Measurements from ENCODE around the gene ANKRD11.

Gene ANKRD11

DNA sequence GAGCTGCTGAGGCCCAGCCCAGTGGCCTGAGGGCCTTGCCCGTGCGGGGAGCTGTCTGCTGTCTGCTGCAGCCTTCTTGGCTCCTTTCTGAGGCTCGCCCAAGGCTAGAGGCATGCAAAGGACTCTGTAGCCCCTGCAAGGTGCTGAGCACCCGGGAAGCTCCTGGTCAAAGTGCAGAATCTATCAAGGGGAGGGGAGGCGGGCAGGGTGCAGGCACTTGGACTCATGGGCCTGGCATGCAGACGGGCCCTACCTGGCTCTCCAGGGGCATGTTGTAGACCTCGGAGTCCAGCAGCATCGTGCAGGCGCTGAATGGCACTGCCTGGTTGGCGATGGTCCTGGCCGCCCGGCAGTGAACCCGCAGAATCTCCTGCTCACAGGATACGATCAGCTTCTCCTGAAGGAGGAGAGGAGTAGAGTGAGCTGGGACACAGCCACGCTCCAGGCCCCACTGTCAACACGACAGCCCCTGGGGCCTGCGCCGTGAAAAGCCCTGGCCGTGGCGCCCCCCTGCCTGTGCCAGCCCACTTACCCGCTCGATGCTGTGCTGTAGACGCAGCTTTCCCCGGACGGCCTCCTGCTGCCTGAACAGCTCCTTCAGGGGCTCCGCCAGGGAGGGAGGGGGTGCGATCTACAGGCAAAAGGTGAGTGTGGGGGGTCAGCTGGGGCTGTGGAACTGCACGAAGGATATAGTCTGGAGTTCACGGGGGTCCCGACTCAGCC lies 215.6 kb downstream of the ANKRD11 start:
- no peaks in the 10 kb centered on the region for H3F3A ChIP-seq (ENCODE audit: insufficient read depth, low read length)
- no peaks in the 10 kb centered on the region for H4K20me1 ChIP-seq (ENCODE audit: insufficient read depth, low read length)
- H3K9ac ChIP-seq (ENCODE audit: low read length): no peak overlapping the region
- H3K79me2 ChIP-seq (ENCODE audit: low read length): 0 out of 2 replicates have a peak, but pooled peaks cover 2% of the 10 kb centered on the region
- no peaks in the 10 kb centered on the region for H3K9me3 ChIP-seq (replicated peaks; ENCODE audit: insufficient read depth, low read length)
- no peaks in the 10 kb centered on the region; the same call in 1 of the 2 replicates for H3K36me3 ChIP-seq (replicated peaks; ENCODE audit: insufficient read depth, low read length)
- DNase-seq: no peak
- no peaks in the 10 kb centered on the region for H3K27me3 ChIP-seq (replicated peaks; ENCODE audit: insufficient read depth, low read length)
- no peak overlapping the region for H3K4me3 ChIP-seq (ENCODE audit: low read length)
- no peak for TF ChIP-seq EZH2 (optimal IDR thresholded peaks at IDR 0.05; ENCODE audit: low read depth, low read length)
- H3K27ac ChIP-seq (ENCODE audit: low read length): no peak overlapping the region
- H3K4me1 ChIP-seq (ENCODE audit: low read length): no peaks in the 10 kb centered on the region
- H3K4me2 ChIP-seq (ENCODE audit: low read depth, low read length): no peak overlapping the region
- no peaks in the 10 kb centered on the region for H3K9me2 ChIP-seq (replicated peaks; ENCODE audit: insufficient read depth, low read length)
- H2AFZ ChIP-seq (ENCODE audit: low read length): no peak overlapping the region

DNA sequence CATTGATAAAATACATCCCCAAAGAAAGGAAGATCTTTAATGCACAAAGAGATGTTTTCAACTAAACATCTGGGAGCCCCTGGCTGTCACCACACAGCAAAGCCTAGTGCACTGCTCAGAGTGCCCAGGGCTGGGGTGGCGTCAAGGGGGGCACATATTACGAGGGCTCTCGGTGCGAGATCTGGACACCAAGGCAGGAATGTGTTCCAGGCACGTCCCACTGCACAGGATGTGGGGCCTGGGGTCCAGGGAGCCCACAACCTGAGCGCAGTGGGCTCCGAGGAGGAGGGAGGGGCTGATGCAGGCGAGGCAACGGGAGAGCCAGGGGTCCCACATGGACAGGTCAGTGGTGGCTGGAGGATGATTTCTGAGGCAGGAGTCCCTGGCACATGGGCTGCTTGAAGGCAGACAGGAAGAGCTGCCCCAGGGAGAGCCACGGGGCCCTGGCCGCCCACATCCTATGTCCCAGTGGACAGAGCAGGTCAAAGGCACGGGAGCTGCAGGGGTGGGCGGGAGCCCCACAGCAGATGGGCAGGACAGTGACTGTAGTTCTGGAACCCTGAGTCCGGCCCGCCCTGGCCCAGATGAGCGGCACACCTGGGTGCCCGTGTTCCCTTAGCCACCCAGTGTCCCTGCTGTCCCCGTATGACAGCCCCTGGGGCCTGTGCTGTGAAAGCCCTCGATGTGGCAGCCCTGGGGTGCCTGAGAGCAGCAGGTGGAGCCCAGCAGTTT lies 216.5 kb downstream of the ANKRD11 start:
- Histone ChIP-seq H3K4me1 (ENCODE audit: low read length) (no peaks in the 10 kb centered on the region), H3K9me3 (replicated peaks; ENCODE audit: insufficient read depth, low read length) (no peaks in the 10 kb centered on the region), H3K79me2 (ENCODE audit: low read length) (0 out of 2 replicates have a peak, but pooled peaks cover 2% of the 10 kb centered on the region), H2AFZ (ENCODE audit: low read length) (no peak overlapping the region), H3F3A (ENCODE audit: insufficient read depth, low read length) (no peaks in the 10 kb centered on the region), H4K20me1 (ENCODE audit: insufficient read depth, low read length) (no peaks in the 10 kb centered on the region), H3K4me2 (ENCODE audit: low read depth, low read length) (no peak overlapping the region), H3K4me3 (ENCODE audit: low read length) (no peak overlapping the region), H3K36me3 (replicated peaks; ENCODE audit: insufficient read depth, low read length) (no peaks in the 10 kb centered on the region; the same call in 1 of the 2 replicates), H3K9ac (ENCODE audit: low read length) (no peak overlapping the region), H3K27ac (ENCODE audit: low read length) (no peak overlapping the region), H3K9me2 (replicated peaks; ENCODE audit: insufficient read depth, low read length) (no peaks in the 10 kb centered on the region), H3K27me3 (replicated peaks; ENCODE audit: insufficient read depth, low read length) (no peaks in the 10 kb centered on the region)
- DNase-seq: no peak
- TF ChIP-seq EZH2phosphoT487 (IDR thresholded peaks at IDR 0.05; ENCODE audit: low read length) (no peak), EZH2 (optimal IDR thresholded peaks at IDR 0.05; ENCODE audit: low read depth, low read length) (no peak)
- TF ChIP-seq, protein P1, sequence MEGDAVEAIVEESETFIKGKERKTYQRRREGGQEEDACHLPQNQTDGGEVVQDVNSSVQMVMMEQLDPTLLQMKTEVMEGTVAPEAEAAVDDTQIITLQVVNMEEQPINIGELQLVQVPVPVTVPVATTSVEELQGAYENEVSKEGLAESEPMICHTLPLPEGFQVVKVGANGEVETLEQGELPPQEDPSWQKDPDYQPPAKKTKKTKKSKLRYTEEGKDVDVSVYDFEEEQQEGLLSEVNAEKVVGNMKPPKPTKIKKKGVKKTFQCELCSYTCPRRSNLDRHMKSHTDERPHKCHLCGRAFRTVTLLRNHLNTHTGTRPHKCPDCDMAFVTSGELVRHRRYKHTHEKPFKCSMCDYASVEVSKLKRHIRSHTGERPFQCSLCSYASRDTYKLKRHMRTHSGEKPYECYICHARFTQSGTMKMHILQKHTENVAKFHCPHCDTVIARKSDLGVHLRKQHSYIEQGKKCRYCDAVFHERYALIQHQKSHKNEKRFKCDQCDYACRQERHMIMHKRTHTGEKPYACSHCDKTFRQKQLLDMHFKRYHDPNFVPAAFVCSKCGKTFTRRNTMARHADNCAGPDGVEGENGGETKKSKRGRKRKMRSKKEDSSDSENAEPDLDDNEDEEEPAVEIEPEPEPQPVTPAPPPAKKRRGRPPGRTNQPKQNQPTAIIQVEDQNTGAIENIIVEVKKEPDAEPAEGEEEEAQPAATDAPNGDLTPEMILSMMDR (IDR thresholded peaks at IDR 0.05; ENCODE audit: low read length): no peak

DNA sequence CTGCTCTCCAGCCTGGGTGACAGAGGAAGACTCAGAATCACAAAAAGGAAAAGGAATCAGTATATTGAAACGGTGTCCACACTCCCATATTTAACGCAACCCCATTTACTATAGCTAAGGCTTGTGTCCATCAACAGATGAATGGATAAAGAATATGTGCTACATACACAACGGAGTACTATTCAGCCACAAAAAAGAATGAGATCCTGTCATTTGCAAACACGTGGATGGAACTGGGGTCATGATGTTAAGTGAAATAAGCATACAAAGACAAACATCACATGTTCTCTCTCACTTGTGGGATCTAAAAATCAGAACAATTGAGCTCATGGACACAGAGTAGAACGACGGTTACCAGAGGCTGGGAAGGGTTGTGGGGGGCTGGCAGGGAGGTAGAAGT lies 217.7 kb downstream of the ANKRD11 start:
- no peaks in the 10 kb centered on the region for H3F3A ChIP-seq (ENCODE audit: insufficient read depth, low read length)
- H3K79me2 ChIP-seq (ENCODE audit: low read length): 0 out of 2 replicates have a peak, but pooled peaks cover 2% of the 10 kb centered on the region
- H3K4me2 ChIP-seq (ENCODE audit: low read depth, low read length): no peak overlapping the region
- no peaks in the 10 kb centered on the region for H3K9me2 ChIP-seq (replicated peaks; ENCODE audit: insufficient read depth, low read length)
- H3K9me3 ChIP-seq (replicated peaks; ENCODE audit: insufficient read depth, low read length): no peaks in the 10 kb centered on the region
- no peaks in the 10 kb centered on the region for H3K4me1 ChIP-seq (ENCODE audit: low read length)
- DNase-seq: no peak
- no peak overlapping the region for H3K9ac ChIP-seq (ENCODE audit: low read length)
- TF ChIP-seq, protein P1 (IDR thresholded peaks at IDR 0.05; ENCODE audit: low read length): no peak
- TF ChIP-seq EZH2phosphoT487 (IDR thresholded peaks at IDR 0.05; ENCODE audit: low read length) (no peak), EZH2 (optimal IDR thresholded peaks at IDR 0.05; ENCODE audit: low read depth, low read length) (no peak)
- no peak overlapping the region for H3K27ac ChIP-seq (ENCODE audit: low read length)
- H2AFZ ChIP-seq (ENCODE audit: low read length): no peak overlapping the region
- H4K20me1 ChIP-seq (ENCODE audit: insufficient read depth, low read length): no peaks in the 10 kb centered on the region
- H3K36me3 ChIP-seq (replicated peaks; ENCODE audit: insufficient read depth, low read length): no peaks in the 10 kb centered on the region; the same call in 1 of the 2 replicates
- H3K27me3 ChIP-seq (replicated peaks; ENCODE audit: insufficient read depth, low read length): no peaks in the 10 kb centered on the region
- H3K4me3 ChIP-seq (ENCODE audit: low read length): no peak overlapping the region

Measured in MM.1S (cell line).